K562 (cell line): ENCODE measurements around the gene HMCN2. TPM values are rescaled to one million over a fixed set of nuclear protein-coding genes. Genes with fewer than 3 reads are reported as not detected.

ENCODE experiments used
- ATAC-seq: fragments of 200-7000 bp; cut with Tn5 transposase; 3 replicates; pipeline ENCODE4 v1.9.1; 2020; ENCODE audit warnings: moderate library complexity
- BruUV-seq: library from RNA; stranded (reverse); fragments of 400-500 nt; replicated peaks from 2 replicates; lab custom pipeline; 2021; lab: Mats Ljungman, UMichigan
- CTCF ChIA-PET: fragments of 300-600 bp; formaldehyde crosslinking; extraction: SDS; loops from one replicate; lab custom pipeline; 2021; ENCODE audit warnings: low intra/inter-chr PET ratio; lab: Yijun Ruan, JAX
- POLR2A ChIA-PET: fragments of 300-600, 350-650 bp; sonication (Branson Sonifier 250); formaldehyde crosslinking; extraction: SDS; loops from one replicate; lab custom pipeline; 2021; ENCODE audit warnings: antibody characterized with exemption, inconsistent platforms; lab: Yijun Ruan, JAX
- DNase-seq, 4 experiments: peaks; one replicate each; pipeline versions ENCODE4 v3.0.0 to v3.0.0-alpha.2; 2011 to 2018; ENCODE audit warnings: low spot score in 3 of 4, mixed read lengths in 3 of 4; ENCODE audit errors: extremely low read depth in 1 of 4
- FAIRE-seq: peaks from 2 replicates; lab custom pipeline; 2011; peaks lifted over from hg19 to GRCh38; lab: Jason Lieb, UNC
- H2AFZ ChIP-seq: 2 replicates; pipeline ENCODE4 v1.6.0; 2011; ENCODE audit warnings: low read depth, low read length, control low read depth, inconsistent platforms
- H3K27ac ChIP-seq: fragments of 200-600 bp; 3 replicates; pipeline ENCODE4 v1.8.0; 2011; ENCODE audit warnings: low read depth, mild to moderate bottlenecking, control low read depth, inconsistent platforms, low read length, moderate library complexity, mixed read lengths; ENCODE audit errors: extremely low read depth
- H3K27me3 ChIP-seq, 2 experiments: fragments of 300-600 bp in 1 of 2; 2 replicates in 1 of 2; 3 replicates in 1 of 2; pipeline versions ENCODE4 v1.6.0 to v1.8.0; 2011; ENCODE audit warnings: inconsistent platforms in 2 of 2, low read length in 2 of 2, mild to moderate bottlenecking in 1 of 2, mixed read lengths in 1 of 2, moderate library complexity in 1 of 2; ENCODE audit not compliant: control insufficient read depth in 2 of 2, insufficient read depth in 2 of 2
- H3K36me3 ChIP-seq: fragments of 300-600 bp; 3 replicates; pipeline ENCODE4 v1.8.0; 2011; ENCODE audit warnings: mild to moderate bottlenecking, low read length, inconsistent platforms; ENCODE audit not compliant: control insufficient read depth, insufficient read depth
- H3K4me1 ChIP-seq, 2 experiments: fragments of 200-600 bp in 1 of 2; replicated peaks in 1 of 2; 2 replicates in 1 of 2; 3 replicates in 1 of 2; pipeline versions ENCODE4 v1.5.1 to v1.8.0; 2011; ENCODE audit warnings: inconsistent platforms in 2 of 2, low read length in 2 of 2, mild to moderate bottlenecking in 1 of 2, mixed read lengths in 1 of 2, moderate library complexity in 1 of 2; ENCODE audit not compliant: control insufficient read depth in 2 of 2, insufficient read depth in 2 of 2
- H3K4me2 ChIP-seq: 2 replicates; pipeline ENCODE4 v1.6.1; 2011; ENCODE audit warnings: low read length, control low read depth, inconsistent platforms, mixed read lengths; ENCODE audit not compliant: insufficient read depth
- H3K4me3 ChIP-seq: fragments of 200-600 bp; sonication (generic), shearing (Covaris generic); 2 replicates; pipeline ENCODE4 v1.5.1; 2016; ENCODE audit warnings: control low read depth, inconsistent platforms
- H3K79me2 ChIP-seq: fragments of 200-600 bp; 3 replicates; pipeline ENCODE4 v1.8.0; 2011; ENCODE audit warnings: low read length, inconsistent platforms; ENCODE audit not compliant: control insufficient read depth, insufficient read depth
- H3K9ac ChIP-seq, 2 experiments: 2 replicates each; pipeline versions ENCODE4 v1.6.0 to v1.6.1; 2011; ENCODE audit warnings: low read depth in 2 of 2, low read length in 2 of 2, control low read depth in 1 of 2, inconsistent platforms in 1 of 2, mild to moderate bottlenecking in 1 of 2, mixed read lengths in 1 of 2; ENCODE audit not compliant: insufficient read depth in 1 of 2
- H3K9me1 ChIP-seq: one replicate; pipeline ENCODE4 v1.6.0; 2011; ENCODE audit warnings: inconsistent platforms, mild to moderate bottlenecking, low read length, moderate library complexity; ENCODE audit not compliant: control insufficient read depth, insufficient read depth
- H3K9me3 ChIP-seq: replicated peaks from 2 replicates; pipeline ENCODE4 v1.5.1; 2011; ENCODE audit warnings: low read depth, low read length, inconsistent platforms; ENCODE audit not compliant: control insufficient read depth, insufficient read depth
- H4K20me1 ChIP-seq: replicated peaks from 2 replicates; pipeline ENCODE4 v1.6.1; 2011; ENCODE audit warnings: low read length, inconsistent platforms, mixed read lengths; ENCODE audit not compliant: control insufficient read depth, insufficient read depth
- CHD1 ChIP-seq: fragments of 200-600 bp; sonication (generic); IDR thresholded peaks from one replicate; pipeline ENCODE4 v1.6.1; 2012; ENCODE audit warnings: mild to moderate bottlenecking, moderate library complexity, low read length, inconsistent platforms
- CREB1 ChIP-seq, 2 experiments: sonication (generic) in 1 of 2; formaldehyde crosslinking in 1 of 2; IDR thresholded peaks; 2 replicates each; pipeline versions ENCODE4 v1.6.1 to v1.8.0; 2012 to 2022; ENCODE audit warnings: inconsistent platforms in 1 of 2, mild to moderate bottlenecking in 1 of 2, missing genetic modification reagents in 1 of 2, moderate library complexity in 1 of 2
- DACH1 ChIP-seq: fragments of 450-650 bp; IDR thresholded peaks from 2 replicates; pipeline ENCODE4 v1.6.1; 2018; ENCODE audit not compliant: partially characterized antibody
- ESRRA ChIP-seq: fragments of 450-650 bp; IDR thresholded peaks from 2 replicates; pipeline ENCODE4 v1.6.1; 2014; ENCODE audit warnings: low read depth, mild to moderate bottlenecking, moderate library complexity, borderline replicate concordance
- ETS2 ChIP-seq: IDR thresholded peaks from 2 replicates; pipeline ENCODE4 v1.6.1; 2016; ENCODE audit warnings: borderline replicate concordance, missing genetic modification characterization, mild to moderate bottlenecking, moderate library complexity, missing compliant biosample characterization; ENCODE audit not compliant: poor library complexity, severe bottlenecking
- FOXP1 ChIP-seq: sonication (generic); formaldehyde crosslinking; IDR thresholded peaks from 2 replicates; pipeline ENCODE4 v1.8.0; 2022; ENCODE audit warnings: mild to moderate bottlenecking, missing genetic modification reagents
- HOMEZ ChIP-seq: fragments of 250-450 bp; sonication (Bioruptor Pico); IDR thresholded peaks from 2 replicates; pipeline ENCODE4 v1.4.0; 2020; ENCODE audit warnings: mild to moderate bottlenecking, moderate library complexity
- IRF2 ChIP-seq: sonication (generic); formaldehyde crosslinking; IDR thresholded peaks from 2 replicates; pipeline ENCODE4 v1.8.1; 2022; ENCODE audit warnings: mild to moderate bottlenecking, missing genetic modification reagents
- RBM22 ChIP-seq: fragments of 200-400 bp; formaldehyde crosslinking; IDR thresholded peaks from 2 replicates; pipeline ENCODE4 v1.6.1; 2018; ENCODE audit warnings: low read length, low read depth; ENCODE audit not compliant: poor library complexity, severe bottlenecking
- RUNX1 ChIP-seq: sonication (generic); IDR thresholded peaks from 2 replicates; pipeline ENCODE4 v1.6.1; 2016; ENCODE audit warnings: antibody characterized with exemption, low read depth
- SETDB1 ChIP-seq: IDR thresholded peaks from one replicate; pipeline ENCODE4 v1.6.1; 2012; ENCODE audit warnings: low read length, control low read depth, inconsistent platforms
- SMAD1 ChIP-seq: fragments of 150-350 bp; IDR thresholded peaks from 2 replicates; pipeline ENCODE4 v1.6.1; 2014; ENCODE audit warnings: low read length, low read depth; ENCODE audit not compliant: partially characterized antibody
- STAT5A ChIP-seq: IDR thresholded peaks from 2 replicates; pipeline ENCODE4 v1.6.1; 2012; ENCODE audit warnings: low read length, inconsistent platforms, borderline replicate concordance
- TCFL5 ChIP-seq: fragments of 250-450 bp; sonication (Bioruptor Pico); conservative IDR thresholded peaks from 2 replicates; pipeline ENCODE4 v1.6.1; 2021; ENCODE audit warnings: mild to moderate bottlenecking, moderate library complexity, matching md5 sums
- ZNF583 ChIP-seq: fragments of 250-450 bp; sonication (Bioruptor Pico); IDR thresholded peaks from 2 replicates; pipeline ENCODE4 v1.4.0; 2020
- ZNF589 ChIP-seq: fragments of 200-800 bp; sonication (Bioruptor generic); IDR thresholded peaks from 2 replicates; pipeline ENCODE4 v1.6.1; 2016; ENCODE audit warnings: low read depth, missing genetic modification characterization, missing compliant biosample characterization
- ZNF785 ChIP-seq: fragments of 250-450 bp; sonication (Bioruptor Pico); IDR thresholded peaks from 2 replicates; pipeline ENCODE4 v1.4.0; 2020; ENCODE audit warnings: mild to moderate bottlenecking
- WGBS: fragments of 100-300 bp; shearing (Covaris generic); methylation state at CpG from one replicate; pipeline ENCODE4 v1.1.6; 2016; ENCODE audit warnings: low coverage, mixed read lengths; ENCODE audit not compliant: insufficient coverage; ENCODE audit errors: missing lambda C conversion rate; 5-methylcytosine and 5-hydroxymethylcytosine counted together
- in situ Hi-C: fragments of 300-500 bp; cut with MboI; formaldehyde crosslinking; loops from 4 replicates; pipeline ENCODE4 v1.15.0; 2018; ENCODE audit warnings: inconsistent platforms, mixed read lengths
- intact Hi-C: fragments of 100-400 bp; cut with micrococcal nuclease; formaldehyde crosslinking; loops from 2 replicates; pipeline ENCODE4 v1.14.2; 2022
- polyA plus RNA-seq, 8 experiments: library from polyadenylated mRNA; depleted of rRNA in 4 of 8; stranded (reverse) in 5 of 8; unstranded in 3 of 8; fragments of >200 nt; fragmentation: Nextera tagmentation in 2 of 8; fragmentation: Illumina TruSeq in 1 of 8; extraction: Ambion mirVana in 2 of 8; extraction: Trizol in 1 of 8; gene quantifications; 2 replicates each; pipeline versions ENCODE4 v1.2.1 to v1.2.3, GENCODE V29; 2011 to 2014; ENCODE audit warnings: inconsistent platforms in 1 of 8, missing spikeins in 1 of 8
- total RNA-seq, 7 experiments: library from RNA; depleted of rRNA in 6 of 7; stranded (reverse); fragments of >200 nt in 6 of 7; fragmentation: Illumina TruSeq in 2 of 7; extraction: Trizol in 2 of 7; gene quantifications; 2 replicates each; pipeline versions ENCODE4 v1.2.1 to v1.2.3, GENCODE V29; 2011 to 2021; ENCODE audit warnings: low replicate concordance in 1 of 7
- TF ChIP-seq, protein P1 (sequence below), 2 experiments: fragments of 450-650 bp; conservative IDR thresholded peaks; 2 replicates each; pipeline ENCODE4 v1.6.1; 2017; ENCODE audit warnings: mild to moderate bottlenecking in 2 of 2, moderate library complexity in 2 of 2

HMCN2 gene
- total and polyA plus RNA-seq, 9 of the 15 experiments (the other 6 are each of a cell fraction or from before 2014, with no cell fraction given), result 0.01 TPM; not detected in 8

GRCh38 chr9:130309689-130310455 lies 44.3 kb downstream of the HMCN2 start:
- intact Hi-C loops (no loop called here), in situ Hi-C loops (no loop called here)
- no peak for TF ChIP-seq TCFL5 (CRISPR knock-in tag)
- TF ChIP-seq ZNF785 (CRISPR knock-in tag), result no peak
- no peak for TF ChIP-seq RBM22
- no peak for TF ChIP-seq DACH1
- TF ChIP-seq ETS2 (tag), result no peak
- no peak for TF ChIP-seq HOMEZ
- TF ChIP-seq, protein P1, sequence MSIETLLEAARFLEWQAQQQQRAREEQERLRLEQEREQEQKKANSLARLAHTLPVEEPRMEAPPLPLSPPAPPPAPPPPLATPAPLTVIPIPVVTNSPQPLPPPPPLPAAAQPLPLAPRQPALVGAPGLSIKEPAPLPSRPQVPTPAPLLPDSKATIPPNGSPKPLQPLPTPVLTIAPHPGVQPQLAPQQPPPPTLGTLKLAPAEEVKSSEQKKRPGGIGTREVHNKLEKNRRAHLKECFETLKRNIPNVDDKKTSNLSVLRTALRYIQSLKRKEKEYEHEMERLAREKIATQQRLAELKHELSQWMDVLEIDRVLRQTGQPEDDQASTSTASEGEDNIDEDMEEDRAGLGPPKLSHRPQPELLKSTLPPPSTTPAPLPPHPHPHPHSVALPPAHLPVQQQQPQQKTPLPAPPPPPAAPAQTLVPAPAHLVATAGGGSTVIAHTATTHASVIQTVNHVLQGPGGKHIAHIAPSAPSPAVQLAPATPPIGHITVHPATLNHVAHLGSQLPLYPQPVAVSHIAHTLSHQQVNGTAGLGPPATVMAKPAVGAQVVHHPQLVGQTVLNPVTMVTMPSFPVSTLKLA (conservative IDR thresholded peaks at IDR 0.05), result no peak
- TF ChIP-seq ZNF583 (CRISPR knock-in tag), result no peak
- TF ChIP-seq FOXP1, result no peak
- no peak for TF ChIP-seq IRF2 (CRISPR knock-in tag)
- no peak for TF ChIP-seq CHD1
- no peak for TF ChIP-seq STAT5A
- no peak for TF ChIP-seq ESRRA
- no peak for TF ChIP-seq RUNX1
- TF ChIP-seq ZNF589, result no peak
- no peak for TF ChIP-seq SETDB1
- TF ChIP-seq CREB1 (IDR thresholded peaks at IDR 0.05), result no peak
- TF ChIP-seq CREB1 (CRISPR knock-in tag; IDR thresholded peaks at IDR 0.05), result no peak
- no peak for TF ChIP-seq SMAD1
- no peak for FAIRE-seq
- Histone ChIP-seq H3K9me1 (no peaks in the 10 kb centered on the region), H2AFZ (no peak overlapping the region), H3K4me1 (no peaks in the 10 kb centered on the region; a peak in 1 of 5 replicates), H3K4me2 (no peak overlapping the region), H3K9me3 (no peaks in the 10 kb centered on the region), H3K4me3 (no peak overlapping the region), H3K9ac (no peak overlapping the region), H4K20me1 (peaks cover 10% of the 10 kb centered on the region), H3K27ac (no peak overlapping the region), H3K79me2 (no peaks in the 10 kb centered on the region), H3K27me3 (peaks cover 7 to 34% of the 10 kb centered on the region in 2 experiments; a peak in 4 of 5 replicates), H3K36me3 (no peaks in the 10 kb centered on the region)
- POLR2A ChIA-PET, result interaction anchor here (0.6 to 1.0 kb wide), 2 partner anchors 10 to 187 kb away, joined by 3 to 4 read pairs; no protein-coding TSS in a partner anchor
- WGBS, result 14% methylated on average over 13 of the region's 13 CpGs
- no peak for DNase-seq
- no TSS peak for BruUV-seq
- CTCF ChIA-PET, result no interaction called here
- ATAC-seq, result no peak
